Measurements from ENCODE around the gene TST. TPM values are rescaled to one million over a fixed set of nuclear protein-coding genes. Genes with fewer than 3 reads are reported as not detected.
A peak's percentile ranks its signal among the peaks of the same experiment; 100 is the strongest.

The TST gene
- total and polyA plus RNA-seq, 2 donors (not counting 1 experiment from before 2014, with no cell fraction given): 1.4 to 5.9 TPM

DNA sequence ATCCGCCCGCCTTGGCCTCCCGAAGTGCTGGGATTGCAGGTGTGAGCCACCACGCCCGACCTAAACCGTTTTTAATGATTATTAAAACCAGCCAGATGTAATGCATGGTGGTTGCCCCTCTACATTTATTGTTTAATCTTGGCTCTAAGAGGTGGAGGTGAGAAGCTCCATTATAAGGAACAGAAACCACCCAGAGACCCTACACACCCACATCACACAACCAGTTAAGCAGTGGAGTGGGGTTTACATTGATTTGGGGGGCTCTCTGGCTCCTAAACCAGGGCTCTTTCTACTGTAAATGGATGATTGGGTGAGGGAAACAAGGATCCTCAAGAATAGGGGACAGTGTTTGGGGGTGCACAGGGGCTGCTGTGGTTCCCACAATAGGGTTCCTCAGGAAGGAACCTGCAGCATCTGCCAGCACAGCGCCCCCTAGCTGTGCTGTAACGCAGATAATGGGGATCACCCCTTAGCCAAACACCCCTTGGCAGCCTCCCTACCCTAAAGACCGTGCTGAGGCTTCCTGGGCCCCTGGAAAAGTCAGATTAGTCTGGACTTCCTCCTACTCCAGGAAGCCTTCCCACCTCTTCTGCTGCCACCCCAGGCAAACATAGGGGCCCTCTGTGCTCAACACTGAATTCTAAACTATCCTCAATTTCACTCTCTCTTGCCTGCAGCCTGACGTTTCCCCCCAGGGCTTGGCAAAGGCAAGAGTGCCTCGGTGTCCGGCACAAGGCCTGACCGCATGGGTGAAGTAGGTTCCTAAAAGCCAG is 2.6 kb upstream of the TST start:
- Mint-ChIP-seq H3K27ac (peak overlapping the region; percentile 21), H3K4me1 (peaks cover 20% of the 10 kb centered on the region), H3K9me3 (ENCODE audit: insufficient read depth) (no peaks in the 10 kb centered on the region), H3K4me3 (peak overlapping the region; percentile 78), H3K27me3 (no peaks in the 10 kb centered on the region)
- Histone ChIP-seq H3K36me3 (replicated peaks in 1 of 2; ENCODE audit: control extremely low read depth in 1 of 2, control insufficient read depth in 1 of 2, extremely low read depth in 1 of 2, insufficient read depth in 2 of 2, low read length in 1 of 2) (no peaks in the 10 kb centered on the region), H3K4me3 (ENCODE audit: control extremely low read depth in 1 of 5, extremely low read depth in 1 of 5, insufficient read depth in 1 of 5, low read depth in 2 of 5, low read length in 4 of 5) (no peak overlapping the region), H3K27ac (ENCODE audit: low read length in 2 of 2) (no peak overlapping the region), H3K4me1 (ENCODE audit: control insufficient read depth in 2 of 2, insufficient read depth in 2 of 2, low read length in 2 of 2) (peaks cover 9 to 20% of the 10 kb centered on the region in 2 donors), H3K79me2 (ENCODE audit: control insufficient read depth, insufficient read depth, low read length) (peaks cover 5% of the 10 kb centered on the region), H2AFZ (ENCODE audit: insufficient read depth, low read depth, low read length, poor library complexity, severe bottlenecking) (no peak overlapping the region), H3K27me3 (replicated peaks in 1 of 4; ENCODE audit: control extremely low read depth in 1 of 4, control insufficient read depth in 3 of 4, insufficient read depth in 4 of 4, low read length in 3 of 4) (no peaks in the 10 kb centered on the region), H4K20me1 (ENCODE audit: control insufficient read depth, insufficient read depth, low read length, poor library complexity, severe bottlenecking) (no peaks in the 10 kb centered on the region), H3K9me3 (ENCODE audit: control extremely low read depth in 1 of 3, control insufficient read depth in 2 of 3, insufficient read depth in 1 of 3, low read length in 2 of 3) (no peaks in the 10 kb centered on the region), H3K9ac (ENCODE audit: low read length) (no peak overlapping the region), H3K4me2 (replicated peaks; ENCODE audit: low read depth, low read length, poor library complexity, severe bottlenecking) (no peak overlapping the region)
- 64% methylated on average over 10 of the region's 13 CpGs for WGBS (ENCODE audit: insufficient coverage)
- POLR2A ChIA-PET: no interaction called here
- ATAC-seq (ENCODE audit: low read depth): peak; percentile 15
- TF ChIP-seq, protein P1, sequence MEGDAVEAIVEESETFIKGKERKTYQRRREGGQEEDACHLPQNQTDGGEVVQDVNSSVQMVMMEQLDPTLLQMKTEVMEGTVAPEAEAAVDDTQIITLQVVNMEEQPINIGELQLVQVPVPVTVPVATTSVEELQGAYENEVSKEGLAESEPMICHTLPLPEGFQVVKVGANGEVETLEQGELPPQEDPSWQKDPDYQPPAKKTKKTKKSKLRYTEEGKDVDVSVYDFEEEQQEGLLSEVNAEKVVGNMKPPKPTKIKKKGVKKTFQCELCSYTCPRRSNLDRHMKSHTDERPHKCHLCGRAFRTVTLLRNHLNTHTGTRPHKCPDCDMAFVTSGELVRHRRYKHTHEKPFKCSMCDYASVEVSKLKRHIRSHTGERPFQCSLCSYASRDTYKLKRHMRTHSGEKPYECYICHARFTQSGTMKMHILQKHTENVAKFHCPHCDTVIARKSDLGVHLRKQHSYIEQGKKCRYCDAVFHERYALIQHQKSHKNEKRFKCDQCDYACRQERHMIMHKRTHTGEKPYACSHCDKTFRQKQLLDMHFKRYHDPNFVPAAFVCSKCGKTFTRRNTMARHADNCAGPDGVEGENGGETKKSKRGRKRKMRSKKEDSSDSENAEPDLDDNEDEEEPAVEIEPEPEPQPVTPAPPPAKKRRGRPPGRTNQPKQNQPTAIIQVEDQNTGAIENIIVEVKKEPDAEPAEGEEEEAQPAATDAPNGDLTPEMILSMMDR (IDR thresholded peaks at IDR 0.05): peak; percentile 82
- TF ChIP-seq EZH2 (IDR thresholded peaks at IDR 0.05; ENCODE audit: borderline replicate concordance, insufficient read depth, low read depth, low read length, poor library complexity, severe bottlenecking): no peak
- DNase-seq: peak; percentile 76
- CTCF ChIA-PET: interaction anchor here (0.8 to 1.6 kb wide), 6 partner anchors 9 to 571 kb away, joined by 3 to 5 read pairs (median 4); no protein-coding TSS in a partner anchor
- intact Hi-C loops (cut with micrococcal nuclease): no loop called here

DNA sequence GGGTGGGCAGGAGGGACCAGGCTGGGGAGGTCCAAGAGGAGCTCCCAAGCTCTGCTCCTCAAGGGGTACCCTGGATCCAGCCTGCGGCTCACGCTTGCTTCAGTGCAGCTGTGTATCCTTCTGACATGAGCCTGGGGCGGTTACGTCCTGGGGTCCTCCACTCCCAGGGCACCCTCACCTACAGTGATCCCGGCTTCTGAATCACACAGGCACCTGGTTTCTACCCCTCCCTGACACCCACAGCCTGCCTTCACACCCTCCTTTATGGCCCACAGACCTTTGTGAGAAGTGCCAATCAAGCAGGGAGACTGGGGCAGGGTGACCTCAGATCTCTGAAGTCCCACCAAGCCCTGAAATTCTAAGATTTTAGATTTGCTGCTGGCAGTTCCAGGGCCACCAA is 1.8 kb upstream of the TST start:
- H3K79me2 ChIP-seq (ENCODE audit: control insufficient read depth, insufficient read depth, low read length): peaks cover 5% of the 10 kb centered on the region
- POLR2A ChIA-PET: interaction anchor here (0.8 kb wide), 1 partner anchor 30 kb away, joined by 5 read pairs; no protein-coding TSS in a partner anchor

More for the DNA sequence above, 1.8 kb upstream of the TST start:
- DNase-seq (no peak), ATAC-seq (ENCODE audit: low read depth) (no peak)
- H3K4me3 Mint-ChIP-seq: peak overlapping the region; percentile 34
- Histone ChIP-seq H3K27me3 (replicated peaks in 1 of 4; ENCODE audit: control extremely low read depth in 1 of 4, control insufficient read depth in 3 of 4, insufficient read depth in 4 of 4, low read length in 3 of 4) (no peaks in the 10 kb centered on the region), H3K4me1 (ENCODE audit: control insufficient read depth in 2 of 2, insufficient read depth in 2 of 2, low read length in 2 of 2) (peaks cover 9 to 20% of the 10 kb centered on the region in 2 donors), H3K9me3 (ENCODE audit: control extremely low read depth in 1 of 3, control insufficient read depth in 2 of 3, insufficient read depth in 1 of 3, low read length in 2 of 3) (no peaks in the 10 kb centered on the region), H3K4me2 (replicated peaks; ENCODE audit: low read depth, low read length, poor library complexity, severe bottlenecking) (no peak overlapping the region), H3K9ac (ENCODE audit: low read length) (no peak overlapping the region), H3K27ac (ENCODE audit: low read length in 2 of 2) (no peak overlapping the region), H3K36me3 (replicated peaks in 1 of 2; ENCODE audit: control extremely low read depth in 1 of 2, control insufficient read depth in 1 of 2, extremely low read depth in 1 of 2, insufficient read depth in 2 of 2, low read length in 1 of 2) (no peaks in the 10 kb centered on the region), H3K4me3 (ENCODE audit: control extremely low read depth in 1 of 5, extremely low read depth in 1 of 5, insufficient read depth in 1 of 5, low read depth in 2 of 5, low read length in 4 of 5) (no peak overlapping the region), H2AFZ (ENCODE audit: insufficient read depth, low read depth, low read length, poor library complexity, severe bottlenecking) (no peak overlapping the region), H4K20me1 (ENCODE audit: control insufficient read depth, insufficient read depth, low read length, poor library complexity, severe bottlenecking) (no peaks in the 10 kb centered on the region)
- H3K4me1 Mint-ChIP-seq: peaks cover 20% of the 10 kb centered on the region
- no peak for TF ChIP-seq EZH2 (IDR thresholded peaks at IDR 0.05; ENCODE audit: borderline replicate concordance, insufficient read depth, low read depth, low read length, poor library complexity, severe bottlenecking)
- TF ChIP-seq, protein P1 (IDR thresholded peaks at IDR 0.05): no peak
- WGBS (ENCODE audit: insufficient coverage): 94% methylated on average over 3 of the region's 5 CpGs
- intact Hi-C loops (cut with micrococcal nuclease): no loop called here
- H3K9me3 Mint-ChIP-seq (ENCODE audit: insufficient read depth): no peaks in the 10 kb centered on the region
- H3K27me3 Mint-ChIP-seq: no peaks in the 10 kb centered on the region
- no peak overlapping the region for H3K27ac Mint-ChIP-seq
- CTCF ChIA-PET: interaction anchor here (0.8 to 1.3 kb wide), 4 partner anchors 11 to 493 kb away, joined by 3 to 5 read pairs (median 4); no protein-coding TSS in a partner anchor
